ENCODE measurements around the gene COA8. TPM values are rescaled to one million over a fixed set of nuclear protein-coding genes. Genes with fewer than 3 reads are reported as not detected.

The COA8 gene
- total RNA-seq, 4 donors from 2014 or later = 1.5 to 17.1 (median 15.2) TPM; not detected in 1

- DNase-seq = no peak
- Histone ChIP-seq H3K4me3 (no peak overlapping the region), H3K27ac (peak overlapping the region; percentile 74 to 94 (median 86)), H3K9me3 (no peaks in the 10 kb centered on the region), H3K4me1 (peaks cover 60 to 77% (median 66%) of the 10 kb centered on the region in 4 donors), H3K36me3 (no peaks in the 10 kb centered on the region), H3K27me3 (no peaks in the 10 kb centered on the region)
- no peak for TF ChIP-seq EP300 (IDR thresholded peaks at IDR 0.05; ENCODE audit: low read depth)
- TF ChIP-seq CTCF (IDR thresholded peaks at IDR 0.05) = no peak
- TF ChIP-seq POLR2AphosphoS5 (IDR thresholded peaks at IDR 0.05) = no peak
- TF ChIP-seq POLR2A (IDR thresholded peaks at IDR 0.05) = no peak
- intact Hi-C loops (cut with DNase I; ENCODE audit: low total_unique reads) = no loop called here
- in situ Hi-C loops (cut with MboI; ENCODE audit: low pct_ligation_motif_present in 1 of 4, low pct_unique_long_range_greater_than_20kb in 1 of 4, low sequenced_read_pairs in 3 of 4) = no loop called here
- WGBS, 2 donors (ENCODE audit: low coverage in 1 of 2) = 17 to 56% methylated on average over 1 to 16 of the region's 17 CpGs
These were observed 21.7 kb upstream of the COA8 start for GRCh38 chr14:103540821-103541708.

GRCh38 chr14:103541709-103542604 lies 20.8 kb upstream of the COA8 start:
- in situ Hi-C loops (cut with MboI; ENCODE audit: low pct_ligation_motif_present in 1 of 4, low pct_unique_long_range_greater_than_20kb in 1 of 4, low sequenced_read_pairs in 3 of 4) (no loop called here), intact Hi-C loops (cut with DNase I; ENCODE audit: low total_unique reads) (no loop called here)
- Histone ChIP-seq H3K4me3 (peak overlapping the region in 1 of 4 donors; percentile 2), H3K27me3 (no peaks in the 10 kb centered on the region), H3K4me1 (peaks cover 60 to 81% (median 69%) of the 10 kb centered on the region in 4 donors), H3K27ac (peak overlapping the region; percentile 74 to 94 (median 86)), H3K36me3 (no peaks in the 10 kb centered on the region), H3K9me3 (no peaks in the 10 kb centered on the region)
- DNase-seq = no peak
- 63% methylated on average over 31 of the region's 33 CpGs; no CpG with 5 or more reads in 1 of the 2 donors for WGBS, 2 donors (ENCODE audit: low coverage in 1 of 2)
- TF ChIP-seq EP300 (IDR thresholded peaks at IDR 0.05; ENCODE audit: low read depth) (no peak), POLR2AphosphoS5 (IDR thresholded peaks at IDR 0.05) (no peak), POLR2A (IDR thresholded peaks at IDR 0.05) (no peak), CTCF (IDR thresholded peaks at IDR 0.05) (peak in 3 of 5 experiments; percentile 9 to 37 (median 36))

GRCh38 chr14:103542605-103543088 lies 20.1 kb upstream of the COA8 start:
- H3K4me3 ChIP-seq = peak overlapping the region in 1 of 4 donors; percentile 2
- in situ Hi-C loops (cut with MboI; ENCODE audit: low pct_ligation_motif_present in 1 of 4, low pct_unique_long_range_greater_than_20kb in 1 of 4, low sequenced_read_pairs in 3 of 4) = no loop called here

More at GRCh38 chr14:103542605-103543088, 20.1 kb upstream of the COA8 start:
- H3K27ac ChIP-seq = peak overlapping the region; percentile 74 to 94 (median 86)
- H3K36me3 ChIP-seq = no peaks in the 10 kb centered on the region
- H3K4me1 ChIP-seq = peaks cover 60 to 78% (median 69%) of the 10 kb centered on the region in 4 donors
- TF ChIP-seq EP300 (IDR thresholded peaks at IDR 0.05; ENCODE audit: low read depth) (no peak), POLR2AphosphoS5 (IDR thresholded peaks at IDR 0.05) (no peak), POLR2A (IDR thresholded peaks at IDR 0.05) (no peak), CTCF (IDR thresholded peaks at IDR 0.05) (no peak)
- intact Hi-C loops (cut with DNase I; ENCODE audit: low total_unique reads) = no loop called here
- H3K27me3 ChIP-seq = no peaks in the 10 kb centered on the region
- peak; percentile 66 for DNase-seq
- WGBS, 2 donors (ENCODE audit: low coverage in 1 of 2) = 21% methylated on average over 18 of the region's 18 CpGs; no CpG with 5 or more reads in 1 of the 2 donors
- no peaks in the 10 kb centered on the region for H3K9me3 ChIP-seq

Measured in transverse colon (tissue), 4 donors.